Measurements from ENCODE around the gene TAS2R20. TPM values are rescaled to one million over a fixed set of nuclear protein-coding genes. Genes with fewer than 3 reads are reported as not detected.

The TAS2R20 gene
- total RNA-seq, 3 donors from 2014 or later, result 4.6 to 7.9 (median 5.6) TPM

DNA sequence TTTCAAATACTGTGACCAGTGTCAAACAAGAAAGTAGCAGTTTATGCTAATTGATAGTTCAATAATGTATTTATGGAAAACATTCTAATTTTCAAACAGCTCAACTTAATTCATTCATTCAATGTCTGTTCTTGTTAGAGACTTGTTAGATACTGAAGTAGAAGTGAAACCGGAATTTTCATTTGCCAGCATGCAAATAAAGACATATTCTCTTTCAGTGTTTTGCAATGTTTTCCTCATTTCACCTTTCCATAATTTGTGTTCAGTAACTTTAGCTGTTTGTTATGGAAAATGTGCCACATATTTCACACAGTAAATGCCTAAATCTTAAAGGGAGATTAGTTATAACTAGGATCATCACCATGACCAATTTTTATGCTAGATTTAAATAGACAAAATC, 32.6 kb downstream of the TAS2R20 start:
- Histone ChIP-seq H3K36me3 (no peaks in the 10 kb centered on the region), H3K4me1 (no peaks in the 10 kb centered on the region), H3K27ac (no peak overlapping the region), H3K27me3 (no peaks in the 10 kb centered on the region), H3K4me3 (no peak overlapping the region), H3K9me3 (no peaks in the 10 kb centered on the region)
- intact Hi-C loops (cut with DNase I; ENCODE audit: low total_unique reads), result no loop called here
- no peak for DNase-seq (ENCODE audit: low spot score in 2 of 2)
- TF ChIP-seq POLR2AphosphoS5 (IDR thresholded peaks at IDR 0.05) (no peak), POLR2A (IDR thresholded peaks at IDR 0.05) (no peak)
- TF ChIP-seq, protein P1, sequence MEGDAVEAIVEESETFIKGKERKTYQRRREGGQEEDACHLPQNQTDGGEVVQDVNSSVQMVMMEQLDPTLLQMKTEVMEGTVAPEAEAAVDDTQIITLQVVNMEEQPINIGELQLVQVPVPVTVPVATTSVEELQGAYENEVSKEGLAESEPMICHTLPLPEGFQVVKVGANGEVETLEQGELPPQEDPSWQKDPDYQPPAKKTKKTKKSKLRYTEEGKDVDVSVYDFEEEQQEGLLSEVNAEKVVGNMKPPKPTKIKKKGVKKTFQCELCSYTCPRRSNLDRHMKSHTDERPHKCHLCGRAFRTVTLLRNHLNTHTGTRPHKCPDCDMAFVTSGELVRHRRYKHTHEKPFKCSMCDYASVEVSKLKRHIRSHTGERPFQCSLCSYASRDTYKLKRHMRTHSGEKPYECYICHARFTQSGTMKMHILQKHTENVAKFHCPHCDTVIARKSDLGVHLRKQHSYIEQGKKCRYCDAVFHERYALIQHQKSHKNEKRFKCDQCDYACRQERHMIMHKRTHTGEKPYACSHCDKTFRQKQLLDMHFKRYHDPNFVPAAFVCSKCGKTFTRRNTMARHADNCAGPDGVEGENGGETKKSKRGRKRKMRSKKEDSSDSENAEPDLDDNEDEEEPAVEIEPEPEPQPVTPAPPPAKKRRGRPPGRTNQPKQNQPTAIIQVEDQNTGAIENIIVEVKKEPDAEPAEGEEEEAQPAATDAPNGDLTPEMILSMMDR (IDR thresholded peaks at IDR 0.05), result no peak

DNA sequence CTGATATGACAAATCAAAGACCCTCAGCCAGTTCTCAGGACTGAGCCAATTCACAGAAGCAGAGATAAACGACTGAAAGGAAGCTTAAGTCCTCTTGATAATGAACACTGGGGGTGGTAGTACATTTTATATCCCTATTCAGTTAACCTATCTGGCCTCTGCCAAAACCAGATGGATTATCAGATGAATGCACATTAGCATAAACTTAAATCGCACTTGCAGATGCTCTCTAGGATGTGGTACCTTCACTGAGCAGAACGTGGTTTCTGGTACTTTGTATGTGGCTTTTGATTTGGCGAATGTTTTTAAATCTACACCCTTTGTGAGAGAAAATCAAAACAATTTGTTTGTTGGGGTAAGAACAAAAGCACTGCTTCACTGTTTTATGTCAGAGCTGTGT, 37.9 kb downstream of the TAS2R20 start:
- intact Hi-C loops (cut with DNase I; ENCODE audit: low total_unique reads), result no loop called here
- Histone ChIP-seq H3K4me1 (no peaks in the 10 kb centered on the region), H3K27ac (no peak overlapping the region), H3K27me3 (no peaks in the 10 kb centered on the region), H3K4me3 (no peak overlapping the region), H3K9me3 (peaks cover 0 to 10% of the 10 kb centered on the region in 2 donors), H3K36me3 (no peaks in the 10 kb centered on the region)
- no peak for DNase-seq (ENCODE audit: low spot score in 2 of 2)
- TF ChIP-seq POLR2AphosphoS5 (IDR thresholded peaks at IDR 0.05) (no peak), POLR2A (IDR thresholded peaks at IDR 0.05) (no peak)
- TF ChIP-seq, protein P1 (IDR thresholded peaks at IDR 0.05), result no peak

DNA sequence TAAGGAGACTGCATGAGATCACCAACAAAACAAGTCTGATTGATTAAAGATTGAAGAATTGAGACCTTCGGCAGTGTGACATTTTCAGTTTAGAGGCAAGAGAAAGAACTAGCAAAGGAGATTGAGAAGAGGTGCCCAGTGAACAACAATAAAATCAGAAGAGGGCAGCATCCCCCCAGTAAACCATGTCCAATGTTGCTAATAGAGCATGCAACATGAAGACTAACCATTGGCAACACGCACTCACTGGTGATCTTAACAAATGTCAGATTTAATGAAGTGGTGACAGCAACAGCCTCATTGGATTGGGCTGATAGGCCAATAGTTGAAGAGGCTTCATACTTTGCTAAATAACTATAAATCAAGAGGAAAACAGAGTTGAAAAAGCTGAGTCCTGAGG, 38.3 kb downstream of the TAS2R20 start:
- no peaks in the 10 kb centered on the region for H3K27me3 ChIP-seq
- H3K27ac ChIP-seq, result no peak overlapping the region
- no peak for DNase-seq (ENCODE audit: low spot score in 2 of 2)
- no peaks in the 10 kb centered on the region for H3K4me1 ChIP-seq
- intact Hi-C loops (cut with DNase I; ENCODE audit: low total_unique reads), result no loop called here
- no peak overlapping the region for H3K4me3 ChIP-seq
- no peaks in the 10 kb centered on the region for H3K36me3 ChIP-seq
- H3K9me3 ChIP-seq, result peaks cover 0 to 10% of the 10 kb centered on the region in 2 donors
- TF ChIP-seq, protein P1 (IDR thresholded peaks at IDR 0.05), result no peak
- TF ChIP-seq POLR2A (IDR thresholded peaks at IDR 0.05) (no peak), POLR2AphosphoS5 (IDR thresholded peaks at IDR 0.05) (no peak)

DNA sequence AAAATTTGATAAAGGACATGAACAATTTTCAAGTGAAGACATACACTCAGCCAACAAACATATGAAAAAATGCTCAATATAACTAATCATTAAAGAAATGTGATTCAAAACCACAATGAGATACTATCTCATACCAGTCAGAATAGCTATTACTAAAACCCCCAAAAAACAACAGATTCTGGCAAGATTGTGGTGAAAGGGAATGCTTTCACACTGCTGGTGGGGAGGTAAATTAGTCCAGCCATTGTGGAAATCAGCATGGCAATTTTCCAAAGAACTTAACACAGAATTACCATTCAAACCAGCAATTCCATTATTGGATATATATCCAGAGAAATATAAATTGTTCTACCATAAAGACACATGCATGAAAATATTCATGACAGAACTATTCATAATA, 40.4 kb downstream of the TAS2R20 start:
- DNase-seq (ENCODE audit: low spot score in 2 of 2), result no peak
- no peak overlapping the region for H3K4me3 ChIP-seq
- no peak overlapping the region for H3K27ac ChIP-seq
- intact Hi-C loops (cut with DNase I; ENCODE audit: low total_unique reads), result no loop called here
- H3K27me3 ChIP-seq, result no peaks in the 10 kb centered on the region
- TF ChIP-seq POLR2A (IDR thresholded peaks at IDR 0.05) (no peak), POLR2AphosphoS5 (IDR thresholded peaks at IDR 0.05) (no peak)
- TF ChIP-seq, protein P1 (IDR thresholded peaks at IDR 0.05), result no peak
- H3K4me1 ChIP-seq, result no peaks in the 10 kb centered on the region
- H3K36me3 ChIP-seq, result no peaks in the 10 kb centered on the region
- H3K9me3 ChIP-seq, result peaks cover 0 to 10% of the 10 kb centered on the region in 2 donors

DNA sequence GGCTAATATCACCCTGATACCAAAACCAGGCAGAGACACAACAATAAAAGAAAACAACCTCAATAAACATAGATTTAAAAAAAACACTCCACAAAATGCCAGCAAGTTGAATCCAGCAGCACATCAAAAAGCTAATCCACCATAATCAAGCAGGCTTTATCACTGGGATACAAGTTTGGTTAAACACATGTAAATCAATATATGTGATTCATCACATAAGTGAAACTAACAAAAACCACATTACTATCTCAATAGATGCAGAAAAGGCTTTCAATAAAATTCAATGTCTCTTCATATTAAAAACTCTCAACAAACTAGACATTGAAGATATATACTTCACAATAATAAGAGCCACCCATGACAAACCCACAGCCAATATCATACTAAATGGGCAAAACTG, 42.0 kb downstream of the TAS2R20 start:
- Histone ChIP-seq H3K4me1 (no peaks in the 10 kb centered on the region), H3K27me3 (no peaks in the 10 kb centered on the region), H3K36me3 (no peaks in the 10 kb centered on the region), H3K4me3 (no peak overlapping the region), H3K9me3 (peaks cover 0 to 10% of the 10 kb centered on the region in 2 donors), H3K27ac (no peak overlapping the region)
- TF ChIP-seq POLR2A (IDR thresholded peaks at IDR 0.05) (no peak), POLR2AphosphoS5 (IDR thresholded peaks at IDR 0.05) (no peak)
- TF ChIP-seq, protein P1 (IDR thresholded peaks at IDR 0.05), result no peak
- intact Hi-C loops (cut with DNase I; ENCODE audit: low total_unique reads), result no loop called here
- no peak for DNase-seq (ENCODE audit: low spot score in 2 of 2)
